GM12878 (cell line): Measurements from ENCODE around the gene CTIF.

Source experiments
- EZH2 ChIP-seq: IDR thresholded peaks from 2 replicates; pipeline ENCODE4 v1.6.1; 2012; ENCODE audit warnings: low read depth, mild to moderate bottlenecking, control low read depth, inconsistent platforms, low read length, borderline replicate concordance; ENCODE audit not compliant: control insufficient read depth
- FOS ChIP-seq: IDR thresholded peaks from 3 replicates; pipeline ENCODE4 v1.6.1; 2011; ENCODE audit warnings: borderline replicate concordance; ENCODE audit not compliant: insufficient read length; ENCODE audit errors: extremely low read depth
- SUZ12 ChIP-seq: fragments of 200-600 bp; sonication (generic); IDR thresholded peaks from one replicate; pipeline ENCODE4 v1.6.1; 2018; ENCODE audit warnings: antibody characterized with exemption, mild to moderate bottlenecking; ENCODE audit not compliant: unreplicated experiment
- TAF1 ChIP-seq: IDR thresholded peaks from 2 replicates; pipeline ENCODE4 v1.6.1; 2011; ENCODE audit warnings: mild to moderate bottlenecking, low read depth, low read length, borderline replicate concordance
- TF ChIP-seq, protein P1 (sequence below), 3 experiments: IDR thresholded peaks in 2 of 3; conservative IDR thresholded peaks in 1 of 3; 2 replicates each; pipeline ENCODE4 v1.5.1; 2011; ENCODE audit warnings: low read depth in 3 of 3, low read length in 3 of 3, mild to moderate bottlenecking in 3 of 3, control low read depth in 2 of 3, moderate library complexity in 2 of 3, inconsistent platforms in 1 of 3, mixed read lengths in 1 of 3; ENCODE audit not compliant: control insufficient read depth in 2 of 3, insufficient read depth in 1 of 3; ENCODE audit errors: extremely low read depth in 1 of 3

DNA sequence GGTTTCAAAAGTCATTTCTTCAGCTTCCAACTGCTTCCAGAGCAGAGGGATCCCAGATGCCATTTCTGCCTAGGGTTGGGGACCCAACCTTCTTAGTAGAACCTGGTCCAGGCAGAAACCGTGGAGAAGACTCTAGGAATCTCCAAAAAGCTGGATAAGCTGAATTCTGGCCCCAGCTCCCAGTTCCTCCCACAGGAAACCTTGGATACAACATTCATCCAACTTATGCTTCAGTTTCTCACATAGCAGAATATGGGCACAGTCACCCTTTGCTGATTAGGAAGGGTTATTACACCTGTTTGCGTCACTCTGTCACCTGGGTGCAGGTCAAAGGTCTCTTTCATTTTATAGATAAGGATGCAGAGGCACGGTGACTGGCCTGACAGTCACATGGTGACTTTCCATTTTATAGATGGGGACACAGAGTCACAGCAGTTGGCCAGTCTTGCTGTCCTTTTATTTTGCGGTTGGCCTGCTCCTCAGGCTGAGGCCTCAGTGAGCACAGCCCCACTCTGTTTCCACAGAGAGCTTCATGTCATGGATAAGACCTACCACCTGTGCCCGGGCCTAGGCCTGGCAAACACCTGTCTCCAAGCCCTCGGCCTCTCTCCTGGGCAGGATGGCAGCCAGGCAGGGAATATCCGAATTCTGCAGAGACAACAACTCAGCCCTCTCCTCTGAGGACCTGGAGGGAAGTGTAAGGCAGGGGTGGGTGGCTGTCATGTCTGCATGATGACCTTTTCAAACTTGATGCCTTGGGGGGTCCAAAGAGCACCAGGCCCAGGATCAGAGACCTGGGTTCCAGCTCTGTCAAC is 263.1 kb downstream of the CTIF start:
- TF ChIP-seq SUZ12 (no peak), FOS (no peak), EZH2 (no peak), TAF1 (no peak)
- TF ChIP-seq, protein P1, sequence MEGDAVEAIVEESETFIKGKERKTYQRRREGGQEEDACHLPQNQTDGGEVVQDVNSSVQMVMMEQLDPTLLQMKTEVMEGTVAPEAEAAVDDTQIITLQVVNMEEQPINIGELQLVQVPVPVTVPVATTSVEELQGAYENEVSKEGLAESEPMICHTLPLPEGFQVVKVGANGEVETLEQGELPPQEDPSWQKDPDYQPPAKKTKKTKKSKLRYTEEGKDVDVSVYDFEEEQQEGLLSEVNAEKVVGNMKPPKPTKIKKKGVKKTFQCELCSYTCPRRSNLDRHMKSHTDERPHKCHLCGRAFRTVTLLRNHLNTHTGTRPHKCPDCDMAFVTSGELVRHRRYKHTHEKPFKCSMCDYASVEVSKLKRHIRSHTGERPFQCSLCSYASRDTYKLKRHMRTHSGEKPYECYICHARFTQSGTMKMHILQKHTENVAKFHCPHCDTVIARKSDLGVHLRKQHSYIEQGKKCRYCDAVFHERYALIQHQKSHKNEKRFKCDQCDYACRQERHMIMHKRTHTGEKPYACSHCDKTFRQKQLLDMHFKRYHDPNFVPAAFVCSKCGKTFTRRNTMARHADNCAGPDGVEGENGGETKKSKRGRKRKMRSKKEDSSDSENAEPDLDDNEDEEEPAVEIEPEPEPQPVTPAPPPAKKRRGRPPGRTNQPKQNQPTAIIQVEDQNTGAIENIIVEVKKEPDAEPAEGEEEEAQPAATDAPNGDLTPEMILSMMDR (IDR thresholded peaks at IDR 0.05 in 2 of 3, conservative IDR thresholded peaks at IDR 0.05 in 1 of 3; ENCODE audit: control insufficient read depth in 2 of 3, extremely low read depth in 1 of 3, insufficient read depth in 1 of 3, low read depth in 3 of 3, low read length in 3 of 3): no peak
